ENCODE measurements around the gene CCDC191. TPM values are rescaled to one million over a fixed set of nuclear protein-coding genes. Genes with fewer than 3 reads are reported as not detected.

CCDC191 gene
- total RNA-seq, 3 donors from 2014 or later (not counting 1 experiment from before 2014, with no cell fraction given) = 5.5 to 6.4 (median 5.7) TPM

DNA sequence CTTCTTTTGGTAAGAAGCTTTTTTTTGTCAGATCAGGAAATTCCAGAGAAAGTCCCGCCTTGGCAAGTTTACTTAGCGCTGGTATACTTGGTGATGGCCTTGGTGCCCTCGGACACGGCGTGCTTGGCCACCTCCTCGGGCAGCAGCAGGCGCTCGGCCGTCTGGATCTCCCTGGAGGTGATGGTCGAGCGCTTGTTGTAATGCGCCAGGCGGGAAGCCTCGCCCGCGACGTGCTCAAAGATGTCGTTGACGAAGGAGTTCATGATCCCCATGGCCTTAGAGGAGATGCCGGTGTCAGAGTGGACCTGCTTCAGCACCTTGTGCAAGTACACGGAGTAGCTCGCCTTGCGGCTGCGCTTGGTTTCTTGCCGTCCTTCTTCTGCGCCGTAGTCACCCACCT is 46.9 kb upstream of the CCDC191 start:
- WGBS (ENCODE audit: insufficient coverage) = 96% methylated on average over 27 of the region's 27 CpGs
- Mint-ChIP-seq H3K4me3 (no peak overlapping the region), H3K27me3 (ENCODE audit: low read depth in 2 of 2) (peaks cover 5 to 10% of the 10 kb centered on the region in 2 donors)

GRCh38 chr3:114101101-114101500 is 44.8 kb upstream of the CCDC191 start:
- TF ChIP-seq CTCF (IDR thresholded peaks at IDR 0.05) = no peak
- WGBS (ENCODE audit: insufficient coverage) = 90% methylated on average over 1 of the region's 1 CpG
- intact Hi-C loops (cut with micrococcal nuclease) = no loop called here
- H3K27me3 ChIP-seq (ENCODE audit: control insufficient read depth, insufficient read depth, low read length) = no peaks in the 10 kb centered on the region
- Mint-ChIP-seq H3K4me3 (no peak overlapping the region), H3K9me3 (no peaks in the 10 kb centered on the region), H3K27me3 (ENCODE audit: low read depth in 2 of 2) (peaks cover 7 to 10% of the 10 kb centered on the region in 2 donors), H3K36me3 (no peaks in the 10 kb centered on the region), H3K27ac (no peak overlapping the region), H3K4me1 (no peaks in the 10 kb centered on the region)
- no peak overlapping the region for H3K27ac ChIP-seq (ENCODE audit: low read length)
- H3K4me1 ChIP-seq (ENCODE audit: control insufficient read depth, insufficient read depth, low read length) = no peaks in the 10 kb centered on the region
- no peak overlapping the region for H3K4me3 ChIP-seq (ENCODE audit: low read length)
- H3K9me3 ChIP-seq (ENCODE audit: control insufficient read depth, insufficient read depth, low read length) = no peaks in the 10 kb centered on the region
- no peaks in the 10 kb centered on the region for H3K36me3 ChIP-seq (ENCODE audit: control insufficient read depth, insufficient read depth, low read length)
- no peak for ATAC-seq
- no peak for DNase-seq

More for the DNA sequence above, 46.9 kb upstream of the CCDC191 start:
- TF ChIP-seq CTCF (IDR thresholded peaks at IDR 0.05) = no peak
- Mint-ChIP-seq H3K9me3 (no peaks in the 10 kb centered on the region), H3K4me1 (no peaks in the 10 kb centered on the region), H3K36me3 (no peaks in the 10 kb centered on the region), H3K27ac (no peak overlapping the region)
- Histone ChIP-seq H3K4me3 (ENCODE audit: low read length) (no peak overlapping the region), H3K36me3 (ENCODE audit: control insufficient read depth, insufficient read depth, low read length) (no peaks in the 10 kb centered on the region), H3K27ac (ENCODE audit: low read length) (no peak overlapping the region), H3K9me3 (ENCODE audit: control insufficient read depth, insufficient read depth, low read length) (no peaks in the 10 kb centered on the region), H3K27me3 (ENCODE audit: control insufficient read depth, insufficient read depth, low read length) (no peaks in the 10 kb centered on the region), H3K4me1 (ENCODE audit: control insufficient read depth, insufficient read depth, low read length) (no peaks in the 10 kb centered on the region)
- no peak for ATAC-seq
- intact Hi-C loops (cut with micrococcal nuclease) = no loop called here
- DNase-seq = no peak

DNA sequence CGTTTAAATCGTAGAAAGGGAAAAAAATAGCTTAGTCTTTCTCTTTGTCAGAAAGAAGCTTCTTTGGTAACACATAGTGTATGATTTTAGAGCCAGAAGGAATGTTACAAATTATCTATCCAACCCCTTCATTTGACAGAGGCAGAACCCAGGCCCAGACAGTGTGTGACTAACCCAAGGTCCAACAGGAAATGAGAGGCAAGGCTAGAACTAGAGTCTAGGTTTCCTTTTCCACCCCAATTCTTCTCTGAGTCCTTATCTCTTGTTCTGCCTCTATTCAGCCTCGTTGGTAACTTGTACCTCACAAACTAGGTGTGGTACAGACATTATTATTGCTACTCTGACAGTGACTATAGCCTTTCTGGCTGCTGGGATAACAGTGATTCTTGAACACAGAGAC is 39.5 kb upstream of the CCDC191 start:
- Mint-ChIP-seq H3K27me3 (ENCODE audit: low read depth in 2 of 2) (peaks cover 7 to 24% of the 10 kb centered on the region in 2 donors), H3K4me1 (peaks cover 0 to 5% of the 10 kb centered on the region in 2 donors), H3K4me3 (no peak overlapping the region), H3K36me3 (no peaks in the 10 kb centered on the region), H3K27ac (no peak overlapping the region), H3K9me3 (no peaks in the 10 kb centered on the region)
- intact Hi-C loops (cut with micrococcal nuclease) = no loop called here
- DNase-seq (no peak), ATAC-seq (no peak)
- no peak for TF ChIP-seq CTCF (IDR thresholded peaks at IDR 0.05)
- Histone ChIP-seq H3K36me3 (ENCODE audit: control insufficient read depth, insufficient read depth, low read length) (no peaks in the 10 kb centered on the region), H3K4me1 (ENCODE audit: control insufficient read depth, insufficient read depth, low read length) (no peaks in the 10 kb centered on the region), H3K9me3 (ENCODE audit: control insufficient read depth, insufficient read depth, low read length) (no peaks in the 10 kb centered on the region), H3K27ac (ENCODE audit: low read length) (no peak overlapping the region), H3K4me3 (ENCODE audit: low read length) (no peak overlapping the region), H3K27me3 (ENCODE audit: control insufficient read depth, insufficient read depth, low read length) (no peaks in the 10 kb centered on the region)
- WGBS (ENCODE audit: insufficient coverage) = 70% methylated on average over 3 of the region's 3 CpGs

GRCh38 chr3:114093596-114093995 is 37.3 kb upstream of the CCDC191 start:
- H3K36me3 Mint-ChIP-seq = no peaks in the 10 kb centered on the region
- H3K4me3 Mint-ChIP-seq = no peak overlapping the region
- H3K27ac Mint-ChIP-seq = no peak overlapping the region

More at GRCh38 chr3:114093596-114093995, 37.3 kb upstream of the CCDC191 start:
- Histone ChIP-seq H3K4me1 (ENCODE audit: control insufficient read depth, insufficient read depth, low read length) (no peaks in the 10 kb centered on the region), H3K27ac (ENCODE audit: low read length) (no peak overlapping the region), H3K9me3 (ENCODE audit: control insufficient read depth, insufficient read depth, low read length) (no peaks in the 10 kb centered on the region), H3K36me3 (ENCODE audit: control insufficient read depth, insufficient read depth, low read length) (peaks cover 1% of the 10 kb centered on the region), H3K27me3 (ENCODE audit: control insufficient read depth, insufficient read depth, low read length) (no peaks in the 10 kb centered on the region), H3K4me3 (ENCODE audit: low read length) (no peak overlapping the region)
- intact Hi-C loops (cut with micrococcal nuclease) = no loop called here
- TF ChIP-seq CTCF (IDR thresholded peaks at IDR 0.05) = no peak
- Mint-ChIP-seq H3K4me1 (peaks cover 0 to 5% of the 10 kb centered on the region in 2 donors), H3K27me3 (ENCODE audit: low read depth in 2 of 2) (peaks cover 7 to 21% of the 10 kb centered on the region in 2 donors), H3K9me3 (no peaks in the 10 kb centered on the region)
- no peak for ATAC-seq
- 42% methylated on average over 2 of the region's 2 CpGs for WGBS (ENCODE audit: insufficient coverage)
- no peak for DNase-seq
